Activated CD8-positive, alpha-beta memory T cell treated with anti-CD3 and anti-CD28 coated beads, Interleukin-2, amount 50 U/mL, for 48 hours (primary cell): Measurements from ENCODE around the gene SPATA24.
A peak's percentile ranks its signal among the peaks of the same experiment; 100 is the strongest.

Experiments
- DNase-seq: peaks from one replicate; pipeline ENCODE4 v3.0.0-alpha.2; 2020

The SPATA24 gene

DNA sequence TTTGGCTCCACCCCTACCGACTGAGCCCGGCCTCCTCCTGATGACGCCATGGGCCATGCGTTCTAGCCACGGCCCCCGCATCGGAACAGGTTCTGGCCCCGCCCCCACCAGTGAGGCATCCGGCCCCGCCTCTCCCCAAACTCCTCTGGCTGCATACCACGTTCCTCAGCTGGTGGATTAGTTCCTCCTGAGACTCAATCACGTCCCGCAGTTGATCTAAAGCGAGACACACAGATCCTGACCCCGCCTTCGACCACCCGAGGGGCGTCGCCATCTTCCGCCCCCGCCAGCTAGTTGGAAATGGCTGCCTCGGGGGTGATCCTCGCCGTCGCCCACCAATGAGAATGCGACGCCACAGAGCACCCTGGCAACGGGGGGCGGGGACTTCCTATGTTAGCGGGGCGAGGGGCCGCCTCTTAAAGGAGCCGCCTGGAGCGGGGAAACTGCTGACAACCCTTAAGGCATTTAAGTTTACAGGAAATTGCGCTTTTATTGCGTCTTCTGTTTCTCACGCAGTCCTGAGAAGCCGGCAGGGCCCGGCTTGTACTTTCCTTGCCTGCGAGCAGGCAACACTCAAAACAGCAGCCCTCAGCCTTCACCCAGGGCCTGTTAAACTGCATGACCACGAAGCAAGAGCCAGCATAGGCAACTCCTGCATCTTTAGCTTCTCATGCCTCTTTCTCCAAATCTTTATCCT lies at the start of gene SPATA24:
Gene SPATA24 (minus strand): TSS at position 303 of the 697 bp plus-strand sequence. CDS start 29 bp downstream, at position 274.
- DNase-seq, result peak; percentile 97

DNA sequence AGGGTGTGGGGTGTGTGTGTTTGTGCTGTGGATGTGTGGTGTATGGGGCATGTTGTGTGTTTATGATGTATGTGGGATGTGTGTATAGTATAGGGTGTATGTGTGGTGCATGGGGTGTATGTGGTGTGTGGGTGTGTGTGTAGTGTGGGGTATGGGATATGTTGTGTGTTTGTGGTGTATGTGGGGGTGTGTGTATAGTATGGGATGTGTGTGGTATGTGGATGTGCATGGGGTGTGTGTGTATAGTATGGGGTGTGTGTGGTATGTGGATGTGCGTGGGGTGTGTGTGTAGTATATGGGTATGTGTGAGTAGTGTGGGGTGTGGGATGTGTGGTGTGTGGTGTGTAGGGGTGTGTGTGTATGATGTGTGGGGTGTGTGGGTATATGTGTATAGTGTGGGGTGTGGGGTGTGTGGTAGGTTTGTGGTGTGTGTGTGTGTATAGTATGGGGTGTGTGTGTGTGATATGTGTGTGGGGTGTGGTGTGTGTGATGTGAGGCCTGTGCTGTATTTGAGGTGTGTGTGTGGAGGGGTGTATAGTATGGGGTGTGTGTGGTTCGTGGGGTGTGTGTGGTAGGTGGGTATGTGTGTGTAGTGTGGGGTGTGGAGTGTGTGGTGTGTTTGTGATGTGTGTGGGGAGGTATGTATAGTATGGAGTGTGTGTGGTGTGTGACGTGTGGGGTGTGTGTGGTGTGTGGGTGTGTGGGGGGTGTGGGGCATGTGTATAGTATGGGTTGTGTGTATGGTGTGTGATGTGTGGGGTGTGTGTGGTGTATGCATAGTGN lies 48.2 kb upstream of the SPATA24 start:
- DNase-seq, result peak; percentile 51

- peak; percentile 47 for DNase-seq
These were observed 47.3 kb upstream of the SPATA24 start for GRCh38 chr5:139451176-139451575.

GRCh38 chr5:139446956-139447779 lies 43.3 kb upstream of the SPATA24 start:
- DNase-seq, result peak; percentile 63

DNA sequence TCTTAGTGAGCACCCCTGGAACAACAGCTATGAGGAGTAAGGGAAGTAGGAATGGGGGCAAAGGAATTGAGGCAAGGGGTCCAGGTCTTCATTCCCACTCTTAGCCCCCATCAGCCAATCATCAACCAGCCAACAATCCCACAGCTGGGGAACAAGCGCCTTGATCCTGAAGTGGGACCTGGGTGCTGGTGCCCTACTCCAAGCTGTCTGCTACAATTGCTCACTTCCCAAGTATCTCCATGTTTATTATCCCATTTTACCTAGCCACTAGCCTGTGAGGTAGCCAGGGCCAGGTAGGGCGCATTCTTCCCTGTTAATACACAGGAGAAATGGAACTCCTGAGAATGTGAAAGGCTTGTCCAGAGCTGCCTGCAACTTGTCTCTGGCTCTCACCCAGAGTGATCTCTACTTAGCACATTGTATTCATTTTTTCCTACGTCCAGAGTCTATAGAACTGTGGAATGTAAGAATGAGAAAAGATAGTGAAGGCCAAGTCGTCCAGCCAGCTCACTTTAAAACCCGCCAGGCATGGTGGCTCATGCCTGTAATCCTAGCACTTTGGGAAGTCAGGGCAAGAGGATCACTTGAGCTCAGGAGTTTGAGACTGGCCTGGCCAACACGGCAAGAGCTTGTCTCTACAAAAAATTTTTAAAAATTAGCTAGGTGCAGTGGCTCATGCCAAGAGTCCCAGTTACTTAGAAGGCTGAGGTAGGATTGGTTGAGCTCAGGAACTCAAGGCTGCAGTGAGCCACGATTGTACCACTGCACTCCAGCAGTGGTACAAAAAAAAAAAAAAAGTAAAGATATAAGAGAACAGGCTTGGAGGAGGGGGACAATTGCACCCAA lies 41.7 kb upstream of the SPATA24 start:
- peak; percentile 45 for DNase-seq

DNA sequence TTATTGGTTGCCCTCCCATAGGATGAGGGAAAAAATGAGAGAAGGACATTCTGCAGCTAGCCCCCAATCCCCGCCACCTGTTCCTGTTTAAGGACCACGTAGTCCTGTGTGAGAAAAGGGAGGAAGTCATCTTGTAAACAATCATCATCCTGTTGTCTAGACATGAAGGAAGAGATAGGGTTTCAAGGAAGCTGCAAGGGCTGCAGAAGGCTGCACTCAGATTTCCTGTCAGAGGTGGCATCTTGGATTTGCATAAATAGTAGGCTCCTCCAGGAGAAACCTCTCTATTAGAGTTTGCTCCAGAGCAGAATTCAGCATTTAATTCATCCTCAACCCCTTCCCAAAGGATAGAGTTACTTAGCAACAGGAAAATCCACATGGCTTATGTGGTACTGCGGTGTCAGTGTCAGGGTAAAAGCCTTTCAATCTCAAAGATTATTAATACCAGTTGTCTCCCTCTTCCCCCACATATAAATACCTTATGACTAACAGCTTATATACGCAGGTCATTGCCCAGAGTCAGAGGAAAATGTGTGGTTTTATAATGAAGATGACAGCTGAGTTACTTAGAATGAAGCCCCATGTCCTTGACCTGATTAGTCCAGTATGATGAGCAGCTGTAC lies 40.1 kb upstream of the SPATA24 start:
- DNase-seq, result peak; percentile 51

DNA sequence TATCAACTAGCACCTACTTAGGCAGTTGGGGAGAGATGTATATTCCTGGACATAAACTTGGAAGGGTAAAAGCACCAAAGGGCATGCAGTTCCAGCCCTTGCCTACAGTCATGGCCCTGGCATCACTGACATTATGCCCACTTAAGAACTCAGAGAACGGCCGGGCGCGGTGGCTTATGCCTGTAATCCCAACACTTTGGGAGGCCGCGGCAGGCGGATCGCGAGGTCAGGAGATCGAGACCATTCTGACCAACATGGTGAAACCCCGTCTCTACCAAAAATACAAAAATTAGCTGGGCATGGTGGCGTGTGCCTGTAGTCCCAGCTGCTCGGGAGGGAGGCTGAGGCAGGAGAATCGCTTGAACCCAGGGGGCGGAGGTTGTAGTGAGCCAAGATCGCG lies 36.5 kb upstream of the SPATA24 start:
- DNase-seq, result peak; percentile 46

DNA sequence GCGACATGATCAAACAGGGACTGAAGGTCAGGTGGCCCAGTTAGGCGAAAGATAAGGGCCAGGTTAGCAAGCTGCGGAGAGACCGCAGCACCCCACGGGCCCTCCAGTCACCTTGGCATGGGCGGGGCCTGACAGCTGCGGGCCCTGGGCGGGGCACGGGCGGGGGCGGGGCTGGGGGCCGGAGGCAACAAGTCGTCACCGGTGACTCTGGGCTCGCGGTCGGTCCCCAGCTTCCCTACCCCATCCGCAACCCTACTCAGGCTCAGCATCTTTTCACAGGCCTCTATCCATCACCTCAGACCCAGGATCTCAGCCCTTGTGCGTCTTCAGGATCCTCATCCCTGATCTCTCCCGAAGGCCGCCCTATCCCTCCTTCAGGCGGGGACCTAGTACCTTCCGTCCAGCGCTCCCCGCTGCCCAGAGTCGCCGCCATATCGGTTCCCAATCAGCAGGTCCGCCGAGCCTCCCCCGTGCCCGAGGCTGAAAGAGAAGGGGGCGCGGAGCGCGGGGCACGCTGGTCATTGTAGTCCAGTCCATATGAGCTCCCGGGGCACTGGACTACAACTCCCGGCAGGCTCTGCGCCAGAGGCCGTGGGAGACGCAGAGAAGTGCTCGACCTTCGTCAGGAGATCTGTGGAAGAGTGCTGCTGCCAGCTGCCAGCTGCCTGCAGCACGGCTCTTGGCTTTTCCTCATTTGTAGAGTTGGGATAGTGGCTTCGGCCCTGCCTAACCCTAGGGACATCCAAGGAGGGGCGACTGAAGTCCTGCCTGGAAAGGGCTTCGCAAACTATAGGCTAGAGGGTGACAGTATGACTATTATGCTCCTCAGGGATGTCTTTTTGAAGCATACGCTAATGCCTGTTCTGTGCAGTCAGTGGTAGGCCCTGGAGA lies 35.4 kb upstream of the SPATA24 start, which contains the start of gene DNAJC18:
Gene DNAJC18 (minus strand): TSS at position 513 of the 891 bp plus-strand sequence. CDS start 80 bp downstream, at position 433.
- DNase-seq, result peak; percentile 94

DNA sequence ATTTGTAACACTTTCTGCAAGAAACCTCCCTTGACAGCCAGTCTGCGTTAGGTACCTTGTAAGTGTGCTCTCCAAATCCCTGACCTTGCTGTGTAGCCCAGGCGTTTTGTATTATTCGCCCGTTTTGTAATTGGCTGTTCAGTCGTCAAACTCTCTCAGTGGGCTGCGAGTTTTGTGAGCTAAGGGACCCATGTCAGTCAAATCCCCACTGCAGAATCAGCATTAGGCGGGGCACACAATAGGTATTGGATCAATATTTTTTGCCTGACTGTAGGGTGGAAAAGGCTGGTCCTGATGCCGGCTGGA lies 34.8 kb upstream of the SPATA24 start:
- no peak for DNase-seq

- DNase-seq, result peak; percentile 30
These were observed 31.8 kb upstream of the SPATA24 start for GRCh38 chr5:139435676-139436075.

DNA sequence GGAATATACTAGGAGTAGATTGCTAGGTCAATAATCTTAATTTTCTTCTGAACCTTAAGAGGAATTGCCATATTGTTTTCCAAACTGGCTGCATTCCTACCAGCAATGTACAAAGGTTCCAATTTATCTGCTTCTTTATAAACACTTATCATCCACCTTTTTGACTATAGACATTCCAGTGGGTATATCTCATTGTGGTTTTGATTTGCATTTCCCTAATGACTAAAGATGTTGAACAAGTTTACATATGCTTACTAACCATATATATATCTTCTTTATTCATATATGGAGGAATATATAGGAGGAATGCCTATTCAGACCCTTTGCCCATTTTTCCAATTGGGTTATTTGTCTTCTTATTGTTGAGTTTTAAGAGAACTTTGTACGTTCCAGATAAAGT lies 27.8 kb upstream of the SPATA24 start:
- DNase-seq, result no peak

DNA sequence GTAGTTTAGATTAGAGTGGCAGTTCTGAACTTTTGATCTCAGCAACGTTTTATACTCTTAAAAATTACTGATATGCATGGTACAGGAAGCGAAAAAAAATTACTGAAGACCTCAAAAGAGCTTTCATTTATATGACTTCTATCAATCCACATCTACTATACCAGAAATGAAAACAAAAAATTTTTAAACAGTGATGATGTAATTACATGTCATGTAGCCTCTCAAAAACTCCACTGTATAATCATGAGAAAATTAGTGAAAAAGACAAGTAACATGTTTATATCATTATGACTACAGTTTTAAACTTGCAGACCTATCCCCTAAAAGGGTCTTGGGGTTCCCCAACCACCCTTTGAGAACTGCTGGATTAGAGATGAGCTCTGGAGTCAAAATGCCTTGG lies 26.1 kb upstream of the SPATA24 start:
- no peak for DNase-seq

DNA sequence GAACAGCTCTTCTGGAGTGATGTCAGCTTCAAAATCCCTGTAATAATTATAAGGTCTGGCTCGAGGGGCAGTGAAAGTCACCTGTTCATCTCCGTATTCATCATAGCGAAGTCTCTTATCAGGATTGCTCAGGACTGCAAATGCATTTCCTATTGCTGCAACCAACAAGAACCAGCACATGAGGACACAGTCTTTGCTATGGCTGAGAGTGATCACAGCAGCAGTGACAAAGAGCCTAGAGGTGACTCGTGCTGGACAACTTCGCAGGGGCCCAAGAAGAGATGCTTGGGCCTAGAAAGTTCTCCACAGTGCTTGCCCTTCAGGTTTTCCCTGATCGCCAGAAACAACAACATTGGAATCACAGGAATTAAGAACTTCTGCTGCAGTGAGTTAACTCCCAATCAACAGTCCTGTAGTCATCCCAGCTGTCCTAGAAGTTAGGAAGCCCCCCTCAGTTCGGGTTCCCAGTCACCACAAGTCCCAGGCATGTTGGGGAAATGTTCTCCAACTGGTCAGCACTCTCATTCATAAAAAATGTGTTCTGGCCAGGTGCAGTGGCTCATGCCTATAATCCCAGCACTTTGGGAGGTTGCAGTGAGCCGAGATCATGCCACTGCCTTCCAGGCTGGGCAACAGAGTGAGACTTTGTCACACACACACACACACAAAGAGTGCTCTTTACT lies 22.5 kb upstream of the SPATA24 start:
- no peak for DNase-seq

DNA sequence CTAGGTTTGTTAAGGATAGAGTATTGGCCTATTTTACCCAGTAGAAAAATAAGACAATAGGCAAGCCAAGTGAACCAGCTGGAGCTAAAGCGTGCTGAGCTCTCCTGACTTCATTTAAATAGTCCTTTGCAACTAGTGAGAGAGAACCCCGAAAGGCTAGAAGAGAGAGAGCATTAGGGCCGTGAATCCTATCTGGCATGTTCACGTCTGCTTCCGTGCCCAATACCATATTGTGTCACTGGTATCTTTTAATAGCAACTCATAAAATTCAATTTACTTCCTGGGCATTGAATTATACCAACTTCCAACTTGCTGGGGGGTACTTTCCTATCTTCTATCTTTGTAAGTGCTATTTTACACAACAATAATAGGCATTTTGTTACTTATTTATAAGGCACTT lies 21.6 kb upstream of the SPATA24 start:
- no peak for DNase-seq

GRCh38 chr5:139422307-139422893 lies 18.5 kb upstream of the SPATA24 start:
- DNase-seq, result no peak

GRCh38 chr5:139419226-139420192 lies 15.6 kb upstream of the SPATA24 start:
- DNase-seq, result no peak

DNA sequence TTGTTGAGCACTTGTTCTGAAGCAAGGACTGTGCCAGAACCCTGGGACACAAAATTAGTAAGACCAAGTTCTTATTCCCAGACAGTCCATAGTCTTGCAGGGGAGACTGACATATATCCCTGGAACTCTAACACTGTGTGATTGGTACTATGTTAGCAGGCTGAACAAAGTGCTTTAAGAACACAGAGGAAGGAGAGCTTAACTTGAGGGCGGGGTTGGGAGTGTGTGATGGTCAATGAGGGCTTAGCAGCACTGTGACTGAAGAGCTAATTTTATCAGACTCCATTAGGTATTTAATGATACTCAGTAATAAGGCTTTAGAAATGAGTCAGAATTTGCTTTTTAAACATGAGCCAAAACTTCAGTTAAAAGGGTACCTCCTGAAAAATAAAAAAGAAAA lies 14.9 kb upstream of the SPATA24 start:
- DNase-seq, result no peak

- DNase-seq, result no peak
These were observed 13.3 kb upstream of the SPATA24 start for GRCh38 chr5:139417214-139417613.

DNA sequence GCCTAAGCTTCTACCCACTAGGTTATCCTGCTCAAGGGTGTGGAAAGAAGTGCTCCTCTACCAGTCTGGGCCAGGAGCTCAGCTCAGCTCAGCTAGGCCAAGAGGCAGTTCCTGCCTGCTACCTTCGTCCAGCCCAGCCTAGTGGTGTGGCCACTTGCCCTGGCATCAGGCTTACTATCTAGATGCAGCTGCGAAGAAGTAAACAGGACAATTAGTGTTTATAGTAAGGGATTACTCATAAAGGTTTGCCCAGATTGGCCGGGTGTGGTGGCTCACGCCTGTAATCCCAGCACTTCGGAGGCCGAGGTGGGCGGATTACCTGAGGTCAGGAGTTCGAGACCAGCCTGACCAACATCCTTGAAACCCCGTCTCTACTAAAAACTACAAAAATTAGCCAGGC lies 12.8 kb upstream of the SPATA24 start:
- no peak for DNase-seq
